Measurements from ENCODE around the gene LHFPL2.

Gene LHFPL2

GRCh38 chr5:78638423-78638822 is 10.1 kb downstream of the LHFPL2 start:
- Histone ChIP-seq H3K36me3 (ENCODE audit: control insufficient read depth, insufficient read depth, low read length) (no peaks in the 10 kb centered on the region), H3K27me3 (ENCODE audit: control insufficient read depth, insufficient read depth, low read length) (no peaks in the 10 kb centered on the region), H3K4me3 (ENCODE audit: low read depth, low read length) (no peak overlapping the region), H3K79me2 (no peaks in the 10 kb centered on the region), H3K9ac (no peak overlapping the region), H3K27ac (no peak overlapping the region), H3K9me3 (ENCODE audit: control insufficient read depth, low read length) (no peaks in the 10 kb centered on the region), H2AFZ (peak overlapping the region; percentile 35), H3K4me2 (ENCODE audit: low read length) (no peak overlapping the region), H3K4me1 (peaks cover 5% of the 10 kb centered on the region)
- TF ChIP-seq CTCF (IDR thresholded peaks at IDR 0.05) = no peak

- Histone ChIP-seq H3K79me2 (no peaks in the 10 kb centered on the region), H3K4me2 (ENCODE audit: low read length) (no peak overlapping the region), H3K4me3 (ENCODE audit: low read depth, low read length) (no peak overlapping the region), H3K4me1 (peaks cover 5% of the 10 kb centered on the region), H3K9me3 (ENCODE audit: control insufficient read depth, low read length) (no peaks in the 10 kb centered on the region), H3K27ac (no peak overlapping the region), H3K27me3 (ENCODE audit: control insufficient read depth, insufficient read depth, low read length) (no peaks in the 10 kb centered on the region), H2AFZ (no peak overlapping the region), H3K36me3 (ENCODE audit: control insufficient read depth, insufficient read depth, low read length) (no peaks in the 10 kb centered on the region), H3K9ac (no peak overlapping the region)
- no peak for TF ChIP-seq CTCF (IDR thresholded peaks at IDR 0.05)
Observed at GRCh38 chr5:78637468-78637867, 11.1 kb downstream of the LHFPL2 start.

- no peaks in the 10 kb centered on the region for H3K27me3 ChIP-seq (ENCODE audit: control insufficient read depth, insufficient read depth, low read length)
- no peak overlapping the region for H3K9ac ChIP-seq
- H3K36me3 ChIP-seq (ENCODE audit: control insufficient read depth, insufficient read depth, low read length) = no peaks in the 10 kb centered on the region
- no peak overlapping the region for H3K27ac ChIP-seq
- H3K4me2 ChIP-seq (ENCODE audit: low read length) = no peak overlapping the region
- TF ChIP-seq CTCF (IDR thresholded peaks at IDR 0.05) = no peak
- H3K9me3 ChIP-seq (ENCODE audit: control insufficient read depth, low read length) = no peaks in the 10 kb centered on the region
- no peak overlapping the region for H2AFZ ChIP-seq
- no peak overlapping the region for H3K4me3 ChIP-seq (ENCODE audit: low read depth, low read length)
- H3K4me1 ChIP-seq = peaks cover 5% of the 10 kb centered on the region
- H3K79me2 ChIP-seq = no peaks in the 10 kb centered on the region
Observed at GRCh38 chr5:78636682-78637081, 11.9 kb downstream of the LHFPL2 start.

- H3K36me3 ChIP-seq (ENCODE audit: control insufficient read depth, insufficient read depth, low read length) = no peaks in the 10 kb centered on the region
- H3K4me3 ChIP-seq (ENCODE audit: low read depth, low read length) = no peak overlapping the region
- no peaks in the 10 kb centered on the region for H3K9me3 ChIP-seq (ENCODE audit: control insufficient read depth, low read length)
- H3K4me1 ChIP-seq = peaks cover 5% of the 10 kb centered on the region
- H3K4me2 ChIP-seq (ENCODE audit: low read length) = no peak overlapping the region
- no peak overlapping the region for H2AFZ ChIP-seq
- TF ChIP-seq CTCF (IDR thresholded peaks at IDR 0.05) = no peak
- no peak overlapping the region for H3K27ac ChIP-seq
- H3K27me3 ChIP-seq (ENCODE audit: control insufficient read depth, insufficient read depth, low read length) = no peaks in the 10 kb centered on the region
- no peaks in the 10 kb centered on the region for H3K79me2 ChIP-seq
- H3K9ac ChIP-seq = no peak overlapping the region
Observed at GRCh38 chr5:78634634-78635033, 13.9 kb downstream of the LHFPL2 start.

- no peak overlapping the region for H3K4me2 ChIP-seq (ENCODE audit: low read length)
- H3K36me3 ChIP-seq (ENCODE audit: control insufficient read depth, insufficient read depth, low read length) = no peaks in the 10 kb centered on the region
- no peaks in the 10 kb centered on the region for H3K9me3 ChIP-seq (ENCODE audit: control insufficient read depth, low read length)
- no peak overlapping the region for H2AFZ ChIP-seq
- no peak overlapping the region for H3K4me3 ChIP-seq (ENCODE audit: low read depth, low read length)
- no peak overlapping the region for H3K27ac ChIP-seq
- no peaks in the 10 kb centered on the region for H3K27me3 ChIP-seq (ENCODE audit: control insufficient read depth, insufficient read depth, low read length)
- TF ChIP-seq CTCF (IDR thresholded peaks at IDR 0.05) = no peak
- H3K9ac ChIP-seq = no peak overlapping the region
- no peaks in the 10 kb centered on the region for H3K79me2 ChIP-seq
- peaks cover 5% of the 10 kb centered on the region for H3K4me1 ChIP-seq
Observed at GRCh38 chr5:78634229-78634628, 14.3 kb downstream of the LHFPL2 start.

Measured in parathyroid adenoma (tissue), 2 donors.